GM23338 (cell line): ENCODE results near the gene BRI3BP. TPM values are rescaled to one million over a fixed set of nuclear protein-coding genes. Genes with fewer than 3 reads are reported as not detected.

ENCODE experiments used
- ATAC-seq: fragments of 200-7000 bp; cut with Tn5 transposase; 3 replicates; pipeline ENCODE4 v1.9.1; 2020
- DNase-seq: peaks from one replicate; pipeline ENCODE4 v3.0.0-alpha.2; 2015; ENCODE audit warnings: low spot score
- H2AFZ ChIP-seq: fragments of 200-600 bp; sonication (generic); 2 replicates; pipeline ENCODE4 v1.8.0; 2016; ENCODE audit warnings: antibody characterized with exemption, mild to moderate bottlenecking, moderate library complexity
- H3F3A ChIP-seq: fragments of 200-600 bp; sonication (generic); replicated peaks from 2 replicates; pipeline ENCODE4 v1.8.0; 2017; ENCODE audit warnings: antibody characterized with exemption, mixed run types, low read depth
- H3K27ac ChIP-seq: fragments of 200-600 bp; sonication (generic); 2 replicates; pipeline ENCODE4 v1.6.1; 2016; ENCODE audit warnings: low read depth
- H3K27me3 ChIP-seq: fragments of 200-600 bp; sonication (generic); 2 replicates; pipeline ENCODE4 v1.8.0; 2016; ENCODE audit warnings: mild to moderate bottlenecking, mixed run types, moderate library complexity; ENCODE audit not compliant: insufficient read depth
- H3K36me3 ChIP-seq: fragments of 200-600 bp; sonication (generic); 2 replicates; pipeline ENCODE4 v1.8.0; 2016; ENCODE audit warnings: mild to moderate bottlenecking; ENCODE audit not compliant: insufficient read depth
- H3K4me1 ChIP-seq: fragments of 200-600 bp; sonication (generic); 2 replicates; pipeline ENCODE4 v1.8.0; 2016; ENCODE audit warnings: mild to moderate bottlenecking, moderate library complexity; ENCODE audit not compliant: insufficient read depth
- H3K4me2 ChIP-seq: fragments of 200-600 bp; sonication (generic); 2 replicates; pipeline ENCODE4 v1.7.1; 2017; ENCODE audit warnings: mixed run types
- H3K4me3 ChIP-seq: fragments of 200-600 bp; sonication (generic); 2 replicates; pipeline ENCODE4 v1.6.1; 2016; ENCODE audit warnings: mixed run types
- H3K79me2 ChIP-seq: fragments of 200-600 bp; sonication (generic); replicated peaks from 2 replicates; pipeline ENCODE4 v1.8.0; 2017; ENCODE audit warnings: mild to moderate bottlenecking; ENCODE audit not compliant: insufficient read depth
- H3K9me2 ChIP-seq: fragments of 200-600 bp; sonication (generic); 2 replicates; pipeline ENCODE4 v1.8.0; 2017; ENCODE audit not compliant: insufficient read depth
- H4K20me1 ChIP-seq: fragments of 200-600 bp; sonication (generic); replicated peaks from 2 replicates; pipeline ENCODE4 v1.8.0; 2017; ENCODE audit warnings: mild to moderate bottlenecking; ENCODE audit not compliant: insufficient read depth
- H3K27ac Mint-ChIP-seq: 2 replicates; pipeline ENCODE4 v1.8.0; 2020; ENCODE audit warnings: inconsistent platforms, mild to moderate bottlenecking, moderate library complexity, mixed read lengths
- H3K27me3 Mint-ChIP-seq: 3 replicates; pipeline ENCODE4 v1.8.0; 2022; ENCODE audit warnings: low read depth, mild to moderate bottlenecking, moderate library complexity, mixed read lengths, inconsistent platforms; ENCODE audit not compliant: insufficient read depth, poor library complexity
- H3K36me3 Mint-ChIP-seq: 3 replicates; pipeline ENCODE4 v1.8.0; 2021; ENCODE audit warnings: low read depth, mild to moderate bottlenecking, inconsistent platforms, moderate library complexity, mixed read lengths
- H3K4me1 Mint-ChIP-seq: 3 replicates; pipeline ENCODE4 v1.8.0; 2020; ENCODE audit warnings: mild to moderate bottlenecking, inconsistent platforms, mixed read lengths
- H3K4me3 Mint-ChIP-seq: 3 replicates; pipeline ENCODE4 v1.8.0; 2021; ENCODE audit warnings: moderate library complexity, mild to moderate bottlenecking, inconsistent platforms, mixed read lengths
- H3K9me3 Mint-ChIP-seq: 3 replicates; pipeline ENCODE4 v1.8.0; 2020; ENCODE audit warnings: moderate library complexity, mild to moderate bottlenecking, inconsistent platforms, mixed read lengths
- CREB1 ChIP-seq: fragments of 250-450 bp; sonication (Bioruptor Pico); IDR thresholded peaks from 2 replicates; pipeline ENCODE4 v1.5.0; 2020; ENCODE audit warnings: low read depth, mild to moderate bottlenecking, moderate library complexity
- ETS1 ChIP-seq: IDR thresholded peaks from 2 replicates; pipeline ENCODE4 v1.6.1; 2016; ENCODE audit warnings: antibody characterized with exemption
- EZH2 ChIP-seq: fragments of 200-600 bp; sonication (generic); IDR thresholded peaks from one replicate; pipeline ENCODE4 v1.8.0; 2017; ENCODE audit warnings: antibody characterized with exemption, mild to moderate bottlenecking, low read depth; ENCODE audit not compliant: unreplicated experiment
- EZH2phosphoT487 ChIP-seq: fragments of 200-600 bp; sonication (generic); IDR thresholded peaks from one replicate; pipeline ENCODE4 v1.8.1; 2018; ENCODE audit warnings: antibody characterized with exemption; ENCODE audit not compliant: unreplicated experiment
- JUNB ChIP-seq: IDR thresholded peaks from one replicate; pipeline ENCODE4 v1.6.1; 2016; ENCODE audit warnings: antibody characterized with exemption; ENCODE audit not compliant: unreplicated experiment
- NANOG ChIP-seq: IDR thresholded peaks from 2 replicates; pipeline ENCODE4 v1.6.1; 2016; ENCODE audit warnings: antibody characterized with exemption, borderline replicate concordance
- POLR2AphosphoS5 ChIP-seq: IDR thresholded peaks from 2 replicates; pipeline ENCODE4 v1.6.1; 2016; ENCODE audit warnings: antibody characterized with exemption, low read depth
- STAT1 ChIP-seq: IDR thresholded peaks from one replicate; pipeline ENCODE4 v1.6.1; 2016; ENCODE audit warnings: antibody characterized with exemption; ENCODE audit not compliant: unreplicated experiment
- ZNF114 ChIP-seq: fragments of 250-450 bp; sonication (Bioruptor Pico); IDR thresholded peaks from 2 replicates; pipeline ENCODE4 v1.5.0; 2020; ENCODE audit warnings: mild to moderate bottlenecking, moderate library complexity
- ZNF331 ChIP-seq: fragments of 250-450 bp; sonication (Bioruptor Pico); IDR thresholded peaks from 2 replicates; pipeline ENCODE4 v1.5.0; 2020; ENCODE audit warnings: low read depth, mild to moderate bottlenecking, moderate library complexity
- ZNF462 ChIP-seq: fragments of 250-450 bp; sonication (Bioruptor Pico); IDR thresholded peaks from 2 replicates; pipeline ENCODE4 v1.5.0; 2020; ENCODE audit warnings: mild to moderate bottlenecking, moderate library complexity
- polyA plus RNA-seq: library from polyadenylated mRNA; unstranded; fragments of >200 nt; fragmentation: Nextera tagmentation; extraction: Ambion mirVana; gene quantifications from 2 replicates; pipeline ENCODE4 v1.2.1, GENCODE V29; 2016
- total RNA-seq: library from RNA; depleted of rRNA; stranded (reverse); fragments of >200 nt; shearing (Covaris generic); gene quantifications from 2 replicates; pipeline ENCODE4 v1.2.3, GENCODE V29; 2014
- TF ChIP-seq, protein P1 (sequence below): IDR thresholded peaks from one replicate; pipeline ENCODE4 v1.6.1; 2018; ENCODE audit warnings: antibody characterized with exemption; ENCODE audit not compliant: unreplicated experiment
- TF ChIP-seq, protein P2 (sequence below), 2 experiments: fragments of 200-600 bp in 1 of 2; sonication (generic) in 1 of 2; conservative IDR thresholded peaks; 2 replicates each; pipeline versions ENCODE4 v1.5.1 to v1.6.1; 2016 to 2017; ENCODE audit warnings: antibody characterized with exemption in 2 of 2, low read depth in 2 of 2, mild to moderate bottlenecking in 2 of 2, moderate library complexity in 1 of 2

The BRI3BP gene
- total and polyA plus RNA-seq, 2 experiments from 2014 or later, result 5.8 to 10.7 TPM

GRCh38 chr12:125025606-125026235 lies 32.3 kb downstream of the BRI3BP start:
- Mint-ChIP-seq H3K4me1 (no peaks in the 10 kb centered on the region), H3K4me3 (no peak overlapping the region), H3K27me3 (no peaks in the 10 kb centered on the region), H3K9me3 (no peaks in the 10 kb centered on the region; the same call in 2 of the 3 replicates), H3K36me3 (peaks cover 37% of the 10 kb centered on the region), H3K27ac (no peak overlapping the region)
- H3K9me2 ChIP-seq, result no peaks in the 10 kb centered on the region
- no peaks in the 10 kb centered on the region; the same call in 1 of the 2 replicates for H3K36me3 ChIP-seq
- H3K27ac ChIP-seq, result peak overlapping the region; percentile 55; the same call in 1 of the 2 replicates
- no peak overlapping the region for H2AFZ ChIP-seq
- TF ChIP-seq POLR2AphosphoS5 (no peak), STAT1 (no peak), EZH2 (no peak), ZNF114 (CRISPR knock-in tag) (no peak), JUNB (no peak), EZH2phosphoT487 (no peak), ETS1 (no peak), ZNF331 (CRISPR knock-in tag) (no peak), ZNF462 (CRISPR knock-in tag) (no peak), NANOG (no peak), CREB1 (no peak)
- TF ChIP-seq, protein P1, sequence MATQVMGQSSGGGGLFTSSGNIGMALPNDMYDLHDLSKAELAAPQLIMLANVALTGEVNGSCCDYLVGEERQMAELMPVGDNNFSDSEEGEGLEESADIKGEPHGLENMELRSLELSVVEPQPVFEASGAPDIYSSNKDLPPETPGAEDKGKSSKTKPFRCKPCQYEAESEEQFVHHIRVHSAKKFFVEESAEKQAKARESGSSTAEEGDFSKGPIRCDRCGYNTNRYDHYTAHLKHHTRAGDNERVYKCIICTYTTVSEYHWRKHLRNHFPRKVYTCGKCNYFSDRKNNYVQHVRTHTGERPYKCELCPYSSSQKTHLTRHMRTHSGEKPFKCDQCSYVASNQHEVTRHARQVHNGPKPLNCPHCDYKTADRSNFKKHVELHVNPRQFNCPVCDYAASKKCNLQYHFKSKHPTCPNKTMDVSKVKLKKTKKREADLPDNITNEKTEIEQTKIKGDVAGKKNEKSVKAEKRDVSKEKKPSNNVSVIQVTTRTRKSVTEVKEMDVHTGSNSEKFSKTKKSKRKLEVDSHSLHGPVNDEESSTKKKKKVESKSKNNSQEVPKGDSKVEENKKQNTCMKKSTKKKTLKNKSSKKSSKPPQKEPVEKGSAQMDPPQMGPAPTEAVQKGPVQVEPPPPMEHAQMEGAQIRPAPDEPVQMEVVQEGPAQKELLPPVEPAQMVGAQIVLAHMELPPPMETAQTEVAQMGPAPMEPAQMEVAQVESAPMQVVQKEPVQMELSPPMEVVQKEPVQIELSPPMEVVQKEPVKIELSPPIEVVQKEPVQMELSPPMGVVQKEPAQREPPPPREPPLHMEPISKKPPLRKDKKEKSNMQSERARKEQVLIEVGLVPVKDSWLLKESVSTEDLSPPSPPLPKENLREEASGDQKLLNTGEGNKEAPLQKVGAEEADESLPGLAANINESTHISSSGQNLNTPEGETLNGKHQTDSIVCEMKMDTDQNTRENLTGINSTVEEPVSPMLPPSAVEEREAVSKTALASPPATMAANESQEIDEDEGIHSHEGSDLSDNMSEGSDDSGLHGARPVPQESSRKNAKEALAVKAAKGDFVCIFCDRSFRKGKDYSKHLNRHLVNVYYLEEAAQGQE, result no peak
- TF ChIP-seq, protein P2, sequence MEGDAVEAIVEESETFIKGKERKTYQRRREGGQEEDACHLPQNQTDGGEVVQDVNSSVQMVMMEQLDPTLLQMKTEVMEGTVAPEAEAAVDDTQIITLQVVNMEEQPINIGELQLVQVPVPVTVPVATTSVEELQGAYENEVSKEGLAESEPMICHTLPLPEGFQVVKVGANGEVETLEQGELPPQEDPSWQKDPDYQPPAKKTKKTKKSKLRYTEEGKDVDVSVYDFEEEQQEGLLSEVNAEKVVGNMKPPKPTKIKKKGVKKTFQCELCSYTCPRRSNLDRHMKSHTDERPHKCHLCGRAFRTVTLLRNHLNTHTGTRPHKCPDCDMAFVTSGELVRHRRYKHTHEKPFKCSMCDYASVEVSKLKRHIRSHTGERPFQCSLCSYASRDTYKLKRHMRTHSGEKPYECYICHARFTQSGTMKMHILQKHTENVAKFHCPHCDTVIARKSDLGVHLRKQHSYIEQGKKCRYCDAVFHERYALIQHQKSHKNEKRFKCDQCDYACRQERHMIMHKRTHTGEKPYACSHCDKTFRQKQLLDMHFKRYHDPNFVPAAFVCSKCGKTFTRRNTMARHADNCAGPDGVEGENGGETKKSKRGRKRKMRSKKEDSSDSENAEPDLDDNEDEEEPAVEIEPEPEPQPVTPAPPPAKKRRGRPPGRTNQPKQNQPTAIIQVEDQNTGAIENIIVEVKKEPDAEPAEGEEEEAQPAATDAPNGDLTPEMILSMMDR (conservative IDR thresholded peaks at IDR 0.05; ENCODE audit: low read depth in 2 of 2), result no peak
- H3F3A ChIP-seq, result 0 out of 2 replicates have a peak, but pooled peaks cover 3% of the 10 kb centered on the region
- no peaks in the 10 kb centered on the region; the same call in 1 of the 2 replicates for H4K20me1 ChIP-seq
- DNase-seq (no peak), ATAC-seq (no peak)
- no peaks in the 10 kb centered on the region for H3K79me2 ChIP-seq
- no peak overlapping the region for H3K4me2 ChIP-seq
- no peaks in the 10 kb centered on the region for H3K27me3 ChIP-seq
- H3K4me1 ChIP-seq, result no peaks in the 10 kb centered on the region
- H3K4me3 ChIP-seq, result no peak overlapping the region
